Pons (tissue), 1 donor: ENCODE data around the gene EMP1.
"Not testable (repeated sequence)": the region's sequence is repeated elsewhere in the genome, so short reads cannot be mapped to it uniquely, and the experiment has no call there.

Experiments
- DNase-seq: peaks from one replicate; pipeline ENCODE4 v3.0.0-alpha.2; 2016; ENCODE audit warnings: low spot score

The EMP1 gene

GRCh38 chr12:13258197-13258596 is 61.7 kb downstream of the EMP1 start:
- no peak for DNase-seq

- DNase-seq, result no peak
Observed at GRCh38 chr12:13258717-13259119, 62.2 kb downstream of the EMP1 start.

- DNase-seq, result not testable (repeated sequence)
Observed at GRCh38 chr12:13259625-13260024, 63.1 kb downstream of the EMP1 start.

GRCh38 chr12:13267826-13268225 is 71.3 kb downstream of the EMP1 start:
- not testable (repeated sequence) for DNase-seq

GRCh38 chr12:13268581-13268980 is 72.1 kb downstream of the EMP1 start:
- no peak for DNase-seq
